ENCODE data around the gene SUMO3. TPM values are rescaled to one million over a fixed set of nuclear protein-coding genes. Genes with fewer than 3 reads are reported as not detected.

SUMO3 gene
- total RNA-seq, 1 experiment from 2014 or later: 82.9 TPM

DNA sequence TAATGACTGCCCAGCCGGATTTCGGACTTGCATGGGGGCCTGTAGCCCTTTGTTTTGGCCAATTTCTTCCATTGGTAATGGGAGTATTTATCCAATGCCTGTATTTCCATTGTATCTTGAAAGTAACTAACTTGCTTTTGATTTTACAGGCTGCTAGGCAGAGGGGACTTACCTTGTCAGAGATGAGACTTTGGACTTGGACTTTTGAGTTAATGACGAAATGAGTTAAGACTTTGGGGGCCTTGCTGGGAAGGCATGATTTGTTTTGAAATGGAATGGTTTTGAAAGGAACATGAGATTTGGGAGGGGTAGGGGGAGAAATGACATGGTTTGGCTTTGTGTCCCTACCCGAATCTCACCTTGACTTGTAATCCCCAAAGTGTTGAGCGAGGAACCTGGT, 25.9 kb downstream of the SUMO3 start:
- no peak overlapping the region for H3K4me3 Mint-ChIP-seq
- Histone ChIP-seq H3K79me2 (ENCODE audit: insufficient read depth, low read length) (peaks cover 21% of the 10 kb centered on the region; the same call in 1 of the 2 replicates), H3K27me3 (ENCODE audit: insufficient read depth, low read length) (no peaks in the 10 kb centered on the region), H2AK5ac (ENCODE audit: insufficient read length, low read length) (no peak overlapping the region), H2BK5ac (ENCODE audit: insufficient read length, low read length) (no peak overlapping the region), H2BK12ac (ENCODE audit: insufficient read length, low read depth, low read length) (no peak overlapping the region), H3K4me1 (ENCODE audit: insufficient read depth, low read length) (no peaks in the 10 kb centered on the region; the same call in 1 of the 2 replicates), H2BK20ac (ENCODE audit: low read depth, low read length, poor library complexity, severe bottlenecking) (no peak overlapping the region), H2AFZ (ENCODE audit: low read length) (no peak overlapping the region), H3K4ac (ENCODE audit: low read depth, low read length) (no peak overlapping the region), H3K18ac (ENCODE audit: insufficient read length, low read depth, low read length) (no peak overlapping the region), H3K23ac (ENCODE audit: insufficient read length, low read depth, low read length) (no peak overlapping the region), H4K20me1 (ENCODE audit: control insufficient read depth, insufficient read depth, insufficient read length) (no peaks in the 10 kb centered on the region), H3K79me1 (ENCODE audit: insufficient read depth, low read depth, low read length, poor library complexity, severe bottlenecking) (peaks cover 9% of the 10 kb centered on the region), H3K4me2 (ENCODE audit: insufficient read depth, insufficient read length, low read length) (no peak overlapping the region), H4K91ac (ENCODE audit: insufficient read length, low read depth, low read length) (no peak overlapping the region), H3K14ac (ENCODE audit: insufficient read depth, low read length) (no peak overlapping the region), H2BK120ac (ENCODE audit: low read depth, low read length, poor library complexity, severe bottlenecking) (no peak overlapping the region), H3K56ac (ENCODE audit: insufficient read length, low read depth, low read length) (no peak overlapping the region), H3K9ac (ENCODE audit: extremely low read depth, insufficient read length, low read length) (no peak overlapping the region), H4K8ac (replicated peaks; ENCODE audit: insufficient read length, low read depth, low read length) (no peak overlapping the region), H2BK15ac (ENCODE audit: low read depth, low read length) (no peak overlapping the region), H3K27ac (ENCODE audit: insufficient read length, low read depth, low read length) (no peak overlapping the region), H3K23me2 (ENCODE audit: insufficient read length, low read depth, low read length, poor library complexity, severe bottlenecking) (no peaks in the 10 kb centered on the region), H3T11ph (ENCODE audit: low read length) (no peak overlapping the region), H4K5ac (ENCODE audit: insufficient read length, low read depth, low read length) (no peak overlapping the region), H3K9me3 (ENCODE audit: control insufficient read depth, low read depth, low read length) (no peaks in the 10 kb centered on the region)
- no peaks in the 10 kb centered on the region; a peak in 1 of 5 replicates for H3K9me3 Mint-ChIP-seq
- peak overlapping the region in 1 of 3 experiments; percentile 87; a peak in 2 of 7 replicates for H3K27ac Mint-ChIP-seq
- H3K27me3 Mint-ChIP-seq (ENCODE audit: low read depth): no peaks in the 10 kb centered on the region
- peaks cover 33 to 51% (median 36%) of the 10 kb centered on the region in 3 experiments; a peak in 6 of 7 replicates for H3K36me3 Mint-ChIP-seq (ENCODE audit: insufficient read depth in 1 of 3, low read depth in 3 of 3)
- no CpG with 5 or more reads among the region's 5 CpGs for WGBS (ENCODE audit: extremely low coverage, insufficient read length, low lambda C conversion rate)
- TF ChIP-seq, protein P1, sequence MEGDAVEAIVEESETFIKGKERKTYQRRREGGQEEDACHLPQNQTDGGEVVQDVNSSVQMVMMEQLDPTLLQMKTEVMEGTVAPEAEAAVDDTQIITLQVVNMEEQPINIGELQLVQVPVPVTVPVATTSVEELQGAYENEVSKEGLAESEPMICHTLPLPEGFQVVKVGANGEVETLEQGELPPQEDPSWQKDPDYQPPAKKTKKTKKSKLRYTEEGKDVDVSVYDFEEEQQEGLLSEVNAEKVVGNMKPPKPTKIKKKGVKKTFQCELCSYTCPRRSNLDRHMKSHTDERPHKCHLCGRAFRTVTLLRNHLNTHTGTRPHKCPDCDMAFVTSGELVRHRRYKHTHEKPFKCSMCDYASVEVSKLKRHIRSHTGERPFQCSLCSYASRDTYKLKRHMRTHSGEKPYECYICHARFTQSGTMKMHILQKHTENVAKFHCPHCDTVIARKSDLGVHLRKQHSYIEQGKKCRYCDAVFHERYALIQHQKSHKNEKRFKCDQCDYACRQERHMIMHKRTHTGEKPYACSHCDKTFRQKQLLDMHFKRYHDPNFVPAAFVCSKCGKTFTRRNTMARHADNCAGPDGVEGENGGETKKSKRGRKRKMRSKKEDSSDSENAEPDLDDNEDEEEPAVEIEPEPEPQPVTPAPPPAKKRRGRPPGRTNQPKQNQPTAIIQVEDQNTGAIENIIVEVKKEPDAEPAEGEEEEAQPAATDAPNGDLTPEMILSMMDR (conservative IDR thresholded peaks at IDR 0.05): no peak
- DNase-seq: no peak
- peaks cover 11 to 27% of the 10 kb centered on the region in 2 experiments; a peak in 3 of 4 replicates for H3K4me1 Mint-ChIP-seq
